GM19025 (cell line): ENCODE data around the gene ARAP3.

Experiments used
- ATAC-seq: cut with Tn5 transposase; IDR thresholded peaks from one replicate; pipeline ENCODE4 v1.9.1; 2021; ENCODE audit warnings: mild to moderate bottlenecking, low read depth, moderate library complexity; ENCODE audit not compliant: unreplicated experiment

ARAP3 gene

DNA sequence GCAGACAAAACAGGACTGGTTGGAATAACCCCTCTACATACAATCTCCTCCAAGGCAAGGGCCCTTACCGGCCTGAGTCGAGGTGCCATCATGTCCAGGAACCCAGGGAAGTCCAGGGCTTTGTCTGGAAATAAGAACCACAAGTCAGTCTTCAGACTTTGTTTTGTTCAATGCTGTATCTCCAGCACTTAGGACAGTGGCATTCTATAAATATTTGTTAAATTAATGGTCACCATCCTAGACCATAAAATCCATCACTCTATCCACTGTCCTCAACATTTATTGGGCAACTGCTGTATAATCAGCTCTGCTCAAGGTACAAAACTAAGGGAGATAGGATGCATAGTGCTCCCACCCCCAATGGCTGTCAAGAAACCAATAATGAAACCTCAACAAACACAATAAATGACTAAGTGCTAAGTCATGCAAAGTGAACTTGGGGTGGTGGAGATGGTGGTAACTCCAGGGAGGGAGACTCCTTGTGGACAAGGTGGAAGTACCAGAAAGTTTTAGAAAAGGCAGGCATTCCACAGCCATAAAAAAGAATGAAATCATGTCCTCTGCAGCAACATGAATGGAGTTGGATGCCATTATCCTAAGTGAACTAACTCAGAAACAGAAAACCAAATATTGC lies 40.3 kb downstream of the ARAP3 start:
- peak; percentile 42 for ATAC-seq

DNA sequence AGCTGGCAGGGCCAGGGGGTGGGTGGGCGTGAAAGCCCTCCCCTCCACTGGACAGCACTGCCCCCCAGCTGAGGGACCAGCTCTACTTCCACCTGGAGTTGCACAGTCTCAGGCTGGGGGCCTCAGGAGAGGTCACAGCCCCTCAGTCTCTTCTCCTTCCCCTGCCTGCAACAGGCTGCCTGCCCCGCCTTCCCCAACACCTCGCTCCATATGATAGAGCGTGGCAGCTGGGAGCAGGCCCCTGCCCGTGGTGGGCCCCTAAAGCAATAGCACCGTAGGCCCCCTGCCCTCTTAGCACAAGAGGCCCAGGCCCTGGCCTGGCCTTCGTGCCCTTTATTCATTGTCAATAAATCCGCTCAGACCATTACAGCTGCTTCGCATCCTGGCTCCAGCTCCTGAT lies 41.3 kb downstream of the ARAP3 start:
- ATAC-seq: no peak

DNA sequence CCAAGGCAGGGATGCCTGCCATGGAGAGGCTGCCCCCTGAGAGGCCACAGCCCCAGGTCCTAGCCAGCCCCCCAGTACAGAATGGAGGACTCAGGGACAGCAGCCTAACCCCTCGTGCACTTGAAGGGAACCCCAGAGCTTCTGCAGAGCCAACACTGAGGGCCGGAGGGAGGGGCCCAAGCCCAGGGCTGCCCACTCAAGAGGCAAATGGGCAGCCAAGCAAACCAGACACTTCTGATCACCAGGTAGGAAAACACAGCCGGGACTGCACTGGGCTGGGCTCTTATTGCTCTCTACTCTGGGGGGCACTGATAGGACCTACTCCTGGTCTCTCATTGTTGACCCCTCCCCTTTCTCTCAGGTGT lies 42.0 kb downstream of the ARAP3 start:
- ATAC-seq: no peak

DNA sequence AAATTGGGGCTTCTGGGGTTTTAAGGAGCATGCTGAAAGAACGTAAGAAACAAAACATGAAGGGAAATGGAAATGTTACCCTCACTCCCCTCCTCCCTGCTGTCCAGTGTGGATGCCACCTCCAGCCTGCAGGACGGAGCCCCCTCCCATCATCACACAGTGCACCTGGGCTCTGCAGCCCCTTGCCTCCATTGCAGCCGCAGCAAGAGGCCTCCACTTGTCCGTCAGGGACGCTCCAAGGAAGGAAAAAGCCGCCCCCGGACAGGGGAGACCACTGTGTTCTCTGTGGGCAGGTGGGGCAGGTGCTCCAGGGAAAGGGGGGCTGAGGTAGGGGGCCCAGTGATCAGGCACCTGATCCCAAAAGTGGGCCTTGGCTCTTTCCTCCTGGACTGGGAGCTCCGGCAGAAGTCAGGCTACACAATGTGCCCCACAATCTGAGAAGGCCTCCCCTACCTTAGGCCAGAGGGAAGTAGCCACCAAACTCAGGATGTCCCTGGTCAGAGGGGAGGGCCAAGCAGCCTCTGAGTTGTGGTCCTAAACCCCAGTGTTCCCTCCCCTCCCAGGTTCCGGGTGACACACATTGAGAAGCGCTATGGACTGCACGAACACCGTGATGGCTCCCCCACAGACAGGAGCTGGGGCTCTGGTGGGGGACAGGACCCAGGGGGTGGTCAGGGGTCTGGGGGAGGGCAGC lies 42.5 kb downstream of the ARAP3 start:
- ATAC-seq: no peak

DNA sequence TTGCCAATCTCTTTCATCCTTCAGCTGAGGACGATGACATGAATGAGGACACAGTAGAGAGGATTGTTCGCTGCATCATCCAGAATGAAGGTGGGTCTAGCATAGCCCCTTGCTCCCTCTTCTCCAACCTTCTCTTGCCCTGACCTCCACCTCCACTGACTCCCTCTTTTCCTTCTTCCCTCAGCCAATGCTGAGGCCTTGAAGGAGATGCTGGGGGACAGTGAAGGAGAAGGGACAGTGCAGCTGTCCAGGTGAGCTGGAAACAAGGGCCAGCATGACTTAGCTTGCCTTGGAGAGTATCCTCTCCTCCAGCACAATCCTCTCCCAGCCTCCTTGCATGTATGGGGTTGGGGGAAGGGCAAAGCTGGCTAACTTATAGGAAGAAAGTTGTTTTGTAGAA lies 43.3 kb downstream of the ARAP3 start:
- ATAC-seq: no peak

DNA sequence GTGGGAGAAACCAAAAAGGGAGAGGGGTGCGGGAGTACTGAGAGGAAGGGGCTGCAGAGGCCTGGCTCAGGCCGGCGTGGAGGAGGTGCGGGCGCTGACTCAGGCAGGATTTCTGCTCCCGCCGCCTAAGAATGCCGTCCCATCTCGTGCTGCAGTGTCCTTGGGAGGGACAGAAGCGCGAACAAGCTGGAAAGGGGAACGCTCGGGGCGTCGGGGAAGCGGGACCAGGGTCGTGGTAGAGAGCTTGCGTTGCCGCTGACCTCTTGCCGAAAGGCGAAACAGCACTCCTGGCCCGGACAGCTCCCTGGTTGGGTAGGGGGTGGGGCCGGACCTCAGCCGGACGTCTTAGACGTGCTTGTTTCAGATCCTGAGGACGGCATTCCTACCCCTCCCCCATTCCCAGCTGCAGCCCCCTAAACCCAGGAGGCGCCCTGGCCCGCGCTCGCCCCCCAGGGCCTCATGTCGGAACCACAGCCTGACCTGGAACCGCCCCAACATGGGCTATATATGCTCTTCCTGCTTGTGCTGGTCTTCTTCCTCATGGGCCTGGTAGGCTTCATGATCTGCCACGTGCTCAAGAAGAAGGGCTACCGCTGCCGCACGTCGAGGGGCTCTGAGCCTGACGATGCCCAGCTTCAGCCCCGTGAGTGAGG lies 44.1 kb downstream of the ARAP3 start:
- ATAC-seq: no peak

DNA sequence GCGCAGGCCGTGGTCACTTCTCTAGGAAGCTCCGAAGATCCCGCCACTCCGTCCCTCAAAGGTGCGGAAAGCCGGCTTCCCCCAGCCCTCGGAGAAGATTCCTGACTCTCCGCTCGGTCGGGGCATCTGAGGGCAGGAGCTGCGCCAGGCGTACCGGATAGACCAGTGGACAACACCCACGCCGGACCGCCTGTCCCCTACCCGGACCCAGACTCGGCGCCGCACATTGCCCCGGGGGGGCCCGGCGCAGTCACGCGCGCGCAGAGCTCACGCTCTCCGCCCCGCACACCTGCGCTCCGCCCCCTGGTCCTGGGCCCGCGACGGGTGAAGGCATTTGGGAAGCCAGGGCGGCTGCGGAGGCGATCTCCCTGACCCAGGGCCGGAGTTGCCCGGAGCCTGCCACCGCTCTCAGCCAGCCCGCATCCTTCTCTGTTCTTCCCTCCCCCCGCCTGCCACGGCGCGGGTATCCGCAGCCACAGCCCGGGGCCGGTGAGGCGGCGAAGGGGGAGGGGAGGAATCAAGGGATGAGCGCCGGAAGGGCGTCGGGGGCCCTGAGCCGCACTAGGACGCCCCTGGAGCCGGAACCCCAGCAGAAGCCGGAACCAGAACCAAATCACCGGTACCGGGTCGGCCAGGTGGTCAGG lies 44.8 kb downstream of the ARAP3 start:
- ATAC-seq: peak; percentile 19

DNA sequence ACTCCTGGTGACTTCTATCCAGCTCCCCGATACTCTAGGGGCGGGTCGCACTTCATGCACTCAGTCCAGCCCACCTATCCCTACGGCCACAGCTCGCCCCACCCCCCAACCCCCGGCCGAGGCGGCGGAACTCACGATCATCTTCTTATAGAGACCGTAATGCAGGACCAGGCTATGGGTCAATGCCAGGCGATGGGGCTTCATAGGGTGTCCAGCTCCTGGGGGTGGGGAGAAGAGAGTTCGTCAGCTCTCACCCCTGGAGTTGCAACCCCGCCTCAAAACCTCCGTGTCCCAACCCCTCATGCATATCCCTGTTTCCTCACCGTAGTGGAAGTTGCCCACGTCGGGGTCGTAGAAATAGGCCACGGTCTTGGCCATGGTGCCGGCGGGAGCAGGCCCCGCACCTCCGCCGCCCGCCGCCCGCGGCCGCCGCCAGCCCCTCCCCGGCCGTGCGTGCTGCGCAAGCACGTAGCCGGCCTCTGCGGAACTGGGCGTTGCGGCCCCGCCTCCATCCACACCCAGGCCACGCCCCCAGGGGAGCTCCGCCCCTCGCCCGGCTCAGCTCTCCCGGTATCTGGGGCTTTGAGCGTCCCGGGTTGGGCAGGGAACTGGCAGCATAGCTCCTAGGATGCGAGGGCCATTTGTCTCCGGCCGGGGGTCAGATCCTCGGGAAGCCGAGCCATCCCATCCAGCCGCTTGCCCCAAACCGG lies 45.5 kb downstream of the ARAP3 start, which contains the start of the genes HDAC3 and RELL2:
TSS of gene HDAC3 (minus strand) at position 437 of the 710 bp plus-strand sequence. CDS start at position 378, 59 bp downstream.
TSS of gene RELL2 (plus strand) at position 585 of the 710 bp plus-strand sequence. CDS start 1,229 bp downstream, outside the sequence.
- ATAC-seq: peak; percentile 73

DNA sequence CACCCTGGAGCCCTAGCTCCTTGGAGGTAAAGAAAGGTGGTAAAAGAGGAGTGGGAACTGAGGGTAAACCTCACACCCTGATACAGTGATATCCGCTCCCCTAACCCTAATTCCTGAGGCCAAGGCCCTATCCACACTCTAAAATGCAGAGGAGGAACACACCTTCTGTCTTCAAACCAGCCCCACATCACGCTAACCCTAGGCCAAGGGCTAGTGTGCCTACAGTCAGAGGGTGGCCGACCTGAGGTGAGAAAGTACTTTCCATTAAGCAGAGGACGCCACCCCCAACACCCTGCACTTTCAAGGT lies 46.0 kb downstream of the ARAP3 start:
- ATAC-seq: no peak

DNA sequence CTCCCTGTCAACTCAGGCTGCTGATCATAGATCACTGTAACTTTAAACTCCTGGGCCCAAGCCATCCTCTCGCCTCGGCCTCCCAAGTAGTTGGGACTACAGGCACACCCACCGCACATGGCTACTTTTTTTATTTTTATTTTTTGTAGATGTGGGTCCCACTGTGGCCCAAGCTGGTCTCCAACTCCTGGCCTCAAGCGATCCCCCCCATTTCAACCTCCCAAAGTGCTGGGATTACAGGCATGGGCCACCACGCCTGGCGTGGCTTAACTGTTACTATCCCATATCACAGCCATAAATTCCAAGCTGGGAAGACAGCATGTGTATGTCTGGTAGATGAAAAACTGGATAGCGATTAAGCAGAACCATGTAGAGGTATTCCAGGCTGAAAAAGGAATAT lies 46.4 kb downstream of the ARAP3 start:
- no peak for ATAC-seq

DNA sequence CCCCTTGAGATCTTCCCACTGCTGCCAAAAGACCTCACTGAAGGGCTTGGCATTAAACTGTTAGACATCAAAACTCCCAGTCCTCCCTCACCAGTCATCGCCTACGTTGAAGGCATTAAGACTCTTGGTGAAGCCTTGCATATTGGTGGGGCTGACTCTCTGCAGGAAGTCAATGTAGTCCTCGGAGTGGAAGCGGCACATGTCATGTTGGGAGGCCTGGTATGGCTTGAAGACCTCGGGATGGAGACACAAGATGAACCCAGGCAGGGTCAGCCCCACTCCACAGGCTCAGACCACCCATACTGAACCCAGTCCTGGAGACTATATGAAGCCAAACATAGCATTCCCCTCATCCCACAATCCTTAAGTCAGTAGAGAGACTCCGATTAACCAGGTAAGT lies 47.3 kb downstream of the ARAP3 start:
- ATAC-seq: no peak

DNA sequence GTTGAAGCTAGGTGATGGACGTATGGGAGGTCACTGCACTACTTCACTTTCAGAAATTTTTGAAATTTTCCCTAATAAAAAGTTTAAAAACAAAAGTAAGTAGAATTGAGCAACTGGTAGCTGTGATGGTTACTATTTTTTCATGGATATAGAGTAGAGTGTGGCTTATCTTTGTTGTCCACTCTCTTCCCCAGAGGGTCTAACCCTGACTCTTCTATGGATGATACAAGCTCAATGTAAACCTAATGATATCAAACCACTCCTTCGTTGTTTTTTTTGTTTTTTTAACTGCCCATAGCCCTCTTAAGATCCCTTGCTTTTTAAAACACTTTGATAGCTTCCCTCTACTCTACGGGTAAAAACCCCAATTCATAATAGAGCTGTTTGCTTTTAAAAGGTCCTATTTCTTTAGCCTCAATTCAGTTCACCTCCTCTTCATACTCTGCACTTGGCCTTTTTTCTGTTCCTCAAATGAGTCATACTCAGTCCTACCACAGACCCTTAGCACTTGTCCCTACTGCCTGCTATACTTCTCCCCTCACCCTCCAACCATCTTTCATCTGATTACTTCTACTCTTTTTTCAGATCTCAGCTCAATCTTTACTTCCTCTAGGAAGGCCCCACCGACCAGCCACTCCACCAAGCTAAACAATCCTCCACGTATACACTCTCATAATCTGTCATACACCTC lies 48.0 kb downstream of the ARAP3 start:
- peak; percentile 49 for ATAC-seq

DNA sequence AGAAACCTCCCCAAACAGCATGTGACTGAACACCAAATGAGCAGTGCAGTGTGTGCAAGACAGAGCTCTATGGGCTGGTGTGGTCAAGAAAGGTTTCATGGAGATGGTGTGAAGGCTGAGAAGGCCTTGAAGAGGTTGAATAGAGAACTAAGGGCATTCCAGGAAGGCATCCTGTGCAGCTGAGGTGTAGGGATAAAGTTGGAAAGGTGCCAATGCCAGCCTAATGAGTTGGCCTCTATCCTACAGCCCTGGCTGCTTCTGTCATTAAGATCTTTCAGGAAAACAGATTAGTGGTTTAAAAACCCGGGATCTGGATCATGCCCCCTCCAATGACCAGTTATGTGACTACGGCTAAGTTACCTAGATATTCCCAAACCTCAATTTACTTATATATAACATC lies 49.4 kb downstream of the ARAP3 start:
- ATAC-seq: no peak

DNA sequence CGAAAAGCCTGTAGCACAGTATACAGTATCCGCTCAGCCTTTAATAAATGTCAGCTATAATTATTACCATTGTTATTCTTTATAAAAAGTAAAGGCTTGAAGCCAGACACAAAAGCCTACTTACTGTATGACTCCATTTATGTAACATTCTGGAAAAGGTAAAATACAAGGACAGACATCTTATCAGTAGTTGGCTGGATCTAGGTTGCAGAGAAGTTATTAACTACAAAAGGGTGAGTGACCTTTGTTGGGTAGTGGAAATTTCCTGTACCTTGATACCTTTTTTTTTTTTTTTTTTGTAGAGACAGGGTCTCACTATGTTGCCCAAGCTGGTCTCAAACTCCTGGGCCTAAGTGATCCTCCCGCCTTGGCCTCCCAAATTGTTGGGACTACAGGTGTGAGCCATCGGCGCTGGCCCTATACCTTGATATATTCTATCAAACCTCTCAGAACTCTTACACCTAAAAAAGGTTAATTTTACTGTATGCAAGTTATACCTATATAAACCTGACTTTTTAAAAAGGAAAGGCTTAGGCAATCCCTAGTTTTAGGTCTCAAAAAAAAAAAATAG lies 51.4 kb downstream of the ARAP3 start:
- no peak for ATAC-seq

DNA sequence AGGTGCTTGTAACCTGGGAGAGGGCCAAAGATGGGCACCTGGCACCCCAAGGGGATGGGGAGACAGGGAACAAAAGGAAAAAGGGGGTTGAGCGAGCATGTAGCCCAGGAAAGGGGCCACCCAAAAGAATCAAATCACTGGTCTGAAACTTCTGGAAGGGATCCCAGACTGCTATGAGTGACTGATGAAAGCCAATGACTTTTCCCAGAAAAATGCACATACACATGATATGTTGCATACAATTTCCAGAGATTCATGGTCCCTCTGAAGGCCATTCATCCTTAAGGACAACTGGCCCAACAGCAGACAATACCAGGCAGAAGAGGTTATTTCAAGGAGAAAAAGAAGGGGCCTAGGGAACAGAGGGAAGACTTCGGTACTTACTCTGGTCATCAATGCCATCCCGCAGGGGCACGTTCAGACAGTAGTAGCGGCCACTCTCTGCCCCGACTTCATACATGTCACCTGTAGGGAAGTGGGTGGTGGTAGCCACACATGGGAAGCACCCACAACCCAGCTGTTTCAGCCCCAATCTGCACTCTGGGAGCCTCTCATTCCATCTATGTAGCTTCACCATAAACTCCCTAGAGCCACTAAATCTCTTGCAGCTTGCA lies 53.7 kb downstream of the ARAP3 start:
- ATAC-seq: no peak

DNA sequence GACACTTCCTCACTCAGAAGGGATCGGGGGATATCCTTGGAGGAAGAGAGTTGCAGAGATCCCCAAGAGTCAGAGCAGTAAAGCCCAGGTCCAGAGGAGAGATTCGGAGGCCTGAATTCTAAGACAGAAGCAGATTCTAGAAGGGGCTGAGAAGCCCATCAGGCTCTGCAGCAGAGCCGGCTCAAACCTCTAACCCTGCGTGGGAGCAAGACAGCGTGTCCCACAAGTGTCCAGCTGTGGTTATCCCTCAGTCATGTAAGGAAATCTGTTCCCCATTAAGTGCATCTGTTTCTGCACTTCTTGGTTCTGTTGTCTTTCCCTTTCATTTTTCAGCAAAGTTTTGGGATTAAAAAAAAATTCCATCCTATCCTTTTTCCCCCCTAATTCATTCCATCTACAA lies 58.4 kb downstream of the ARAP3 start:
- ATAC-seq: no peak

DNA sequence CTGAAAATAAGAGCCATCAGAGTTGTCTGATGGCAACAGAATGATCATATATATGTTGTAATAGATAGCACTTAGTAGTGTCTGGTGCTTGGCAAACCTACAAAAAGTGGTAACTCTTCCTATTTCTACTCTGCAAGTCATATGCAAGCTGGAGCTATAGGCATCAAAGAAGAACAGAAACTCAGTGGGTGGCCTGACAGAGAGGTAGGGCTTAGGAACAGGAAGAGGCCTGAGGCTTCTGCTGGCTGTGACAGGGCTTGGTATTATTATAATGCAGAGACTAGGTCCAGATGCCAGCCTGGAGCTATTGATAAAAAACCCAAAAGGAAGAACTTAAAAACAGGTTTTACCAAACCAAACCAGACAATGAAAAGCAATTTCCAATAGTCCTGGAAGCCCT lies 58.8 kb downstream of the ARAP3 start:
- peak; percentile 33 for ATAC-seq

DNA sequence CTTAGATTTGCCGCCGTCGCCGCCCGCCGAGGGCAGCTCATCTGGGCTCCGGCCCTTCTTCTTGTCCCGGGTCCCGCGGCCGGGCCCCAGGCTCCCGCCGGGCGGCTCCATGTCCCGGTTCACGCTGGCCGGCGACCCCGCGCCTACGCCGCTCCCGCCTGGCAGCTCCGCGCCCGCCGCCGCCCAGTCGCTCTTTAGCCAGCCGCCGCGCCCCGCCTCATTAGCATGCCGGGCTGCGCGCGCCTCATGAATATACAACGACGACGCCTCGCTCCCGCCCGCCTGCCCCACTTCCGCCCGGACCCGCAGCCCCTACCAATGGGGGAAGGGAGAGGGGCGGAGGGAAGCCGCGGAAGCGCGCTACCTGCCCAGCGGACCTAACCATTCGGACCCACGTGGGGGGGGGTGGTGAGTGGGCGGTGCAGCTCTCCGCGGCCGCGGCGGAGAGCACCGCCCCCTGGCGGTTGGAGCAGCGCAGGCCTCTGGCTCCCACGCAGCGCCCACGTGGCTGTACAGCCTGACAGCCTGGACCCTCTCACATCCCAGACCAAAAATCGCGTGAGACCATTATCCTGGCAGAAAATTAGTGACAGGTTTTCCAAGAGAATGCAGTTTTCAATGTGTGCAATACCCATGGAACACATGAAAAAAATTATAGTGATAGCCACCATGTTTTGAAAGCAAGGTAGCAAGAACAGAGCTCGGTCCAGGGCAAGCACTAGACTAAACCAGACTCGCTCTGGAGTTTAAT lies 63.1 kb downstream of the ARAP3 start, which contains the start of gene DIAPH1:
TSS of gene DIAPH1 (minus strand) at position 197 of the 751 bp plus-strand sequence. CDS start at position 111, 86 bp downstream.
- ATAC-seq: peak; percentile 90
